ENCODE results near the gene PARD3B.

DNA sequence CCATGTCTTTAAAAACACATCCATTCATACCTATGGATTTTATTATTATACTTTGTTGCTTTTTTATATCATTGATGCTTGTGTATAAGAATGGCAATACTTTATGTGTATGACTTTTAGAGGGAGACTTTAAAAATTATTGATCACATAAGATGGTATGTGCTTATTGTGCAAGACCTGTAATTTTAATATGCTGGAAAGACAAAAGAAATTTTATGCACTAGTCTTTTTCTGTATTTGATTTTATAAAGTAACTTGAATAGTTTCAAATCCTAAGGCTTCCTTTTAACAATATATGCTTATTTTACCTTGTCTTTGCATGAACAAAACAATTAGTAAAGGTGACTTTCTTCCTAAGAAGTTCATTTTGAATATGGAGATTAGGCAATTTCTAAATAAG is 226.4 kb downstream of the PARD3B start:
- TF ChIP-seq, protein P1, sequence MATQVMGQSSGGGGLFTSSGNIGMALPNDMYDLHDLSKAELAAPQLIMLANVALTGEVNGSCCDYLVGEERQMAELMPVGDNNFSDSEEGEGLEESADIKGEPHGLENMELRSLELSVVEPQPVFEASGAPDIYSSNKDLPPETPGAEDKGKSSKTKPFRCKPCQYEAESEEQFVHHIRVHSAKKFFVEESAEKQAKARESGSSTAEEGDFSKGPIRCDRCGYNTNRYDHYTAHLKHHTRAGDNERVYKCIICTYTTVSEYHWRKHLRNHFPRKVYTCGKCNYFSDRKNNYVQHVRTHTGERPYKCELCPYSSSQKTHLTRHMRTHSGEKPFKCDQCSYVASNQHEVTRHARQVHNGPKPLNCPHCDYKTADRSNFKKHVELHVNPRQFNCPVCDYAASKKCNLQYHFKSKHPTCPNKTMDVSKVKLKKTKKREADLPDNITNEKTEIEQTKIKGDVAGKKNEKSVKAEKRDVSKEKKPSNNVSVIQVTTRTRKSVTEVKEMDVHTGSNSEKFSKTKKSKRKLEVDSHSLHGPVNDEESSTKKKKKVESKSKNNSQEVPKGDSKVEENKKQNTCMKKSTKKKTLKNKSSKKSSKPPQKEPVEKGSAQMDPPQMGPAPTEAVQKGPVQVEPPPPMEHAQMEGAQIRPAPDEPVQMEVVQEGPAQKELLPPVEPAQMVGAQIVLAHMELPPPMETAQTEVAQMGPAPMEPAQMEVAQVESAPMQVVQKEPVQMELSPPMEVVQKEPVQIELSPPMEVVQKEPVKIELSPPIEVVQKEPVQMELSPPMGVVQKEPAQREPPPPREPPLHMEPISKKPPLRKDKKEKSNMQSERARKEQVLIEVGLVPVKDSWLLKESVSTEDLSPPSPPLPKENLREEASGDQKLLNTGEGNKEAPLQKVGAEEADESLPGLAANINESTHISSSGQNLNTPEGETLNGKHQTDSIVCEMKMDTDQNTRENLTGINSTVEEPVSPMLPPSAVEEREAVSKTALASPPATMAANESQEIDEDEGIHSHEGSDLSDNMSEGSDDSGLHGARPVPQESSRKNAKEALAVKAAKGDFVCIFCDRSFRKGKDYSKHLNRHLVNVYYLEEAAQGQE (IDR thresholded peaks at IDR 0.05; ENCODE audit: insufficient read depth in 1 of 2, low read depth in 2 of 2, low read length in 1 of 2), result no peak
- no peak for TF ChIP-seq POLR2AphosphoS5 (IDR thresholded peaks at IDR 0.05; ENCODE audit: low read depth, low read length)
- TF ChIP-seq, protein P2, sequence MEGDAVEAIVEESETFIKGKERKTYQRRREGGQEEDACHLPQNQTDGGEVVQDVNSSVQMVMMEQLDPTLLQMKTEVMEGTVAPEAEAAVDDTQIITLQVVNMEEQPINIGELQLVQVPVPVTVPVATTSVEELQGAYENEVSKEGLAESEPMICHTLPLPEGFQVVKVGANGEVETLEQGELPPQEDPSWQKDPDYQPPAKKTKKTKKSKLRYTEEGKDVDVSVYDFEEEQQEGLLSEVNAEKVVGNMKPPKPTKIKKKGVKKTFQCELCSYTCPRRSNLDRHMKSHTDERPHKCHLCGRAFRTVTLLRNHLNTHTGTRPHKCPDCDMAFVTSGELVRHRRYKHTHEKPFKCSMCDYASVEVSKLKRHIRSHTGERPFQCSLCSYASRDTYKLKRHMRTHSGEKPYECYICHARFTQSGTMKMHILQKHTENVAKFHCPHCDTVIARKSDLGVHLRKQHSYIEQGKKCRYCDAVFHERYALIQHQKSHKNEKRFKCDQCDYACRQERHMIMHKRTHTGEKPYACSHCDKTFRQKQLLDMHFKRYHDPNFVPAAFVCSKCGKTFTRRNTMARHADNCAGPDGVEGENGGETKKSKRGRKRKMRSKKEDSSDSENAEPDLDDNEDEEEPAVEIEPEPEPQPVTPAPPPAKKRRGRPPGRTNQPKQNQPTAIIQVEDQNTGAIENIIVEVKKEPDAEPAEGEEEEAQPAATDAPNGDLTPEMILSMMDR (IDR thresholded peaks at IDR 0.05), result no peak

Measured in Panc1 (cell line).